C4-2B (cell line): ENCODE results near the gene ANO2.

ENCODE experiments used
- ZFX ChIP-seq: fragments of 450-650 bp; IDR thresholded peaks from 2 replicates; pipeline ENCODE4 v1.6.1; 2017
- TF ChIP-seq, protein P1 (sequence below): fragments of 450-650 bp; conservative IDR thresholded peaks from 2 replicates; pipeline ENCODE4 v1.5.1; 2017; ENCODE audit warnings: mild to moderate bottlenecking

- TF ChIP-seq, protein P1, sequence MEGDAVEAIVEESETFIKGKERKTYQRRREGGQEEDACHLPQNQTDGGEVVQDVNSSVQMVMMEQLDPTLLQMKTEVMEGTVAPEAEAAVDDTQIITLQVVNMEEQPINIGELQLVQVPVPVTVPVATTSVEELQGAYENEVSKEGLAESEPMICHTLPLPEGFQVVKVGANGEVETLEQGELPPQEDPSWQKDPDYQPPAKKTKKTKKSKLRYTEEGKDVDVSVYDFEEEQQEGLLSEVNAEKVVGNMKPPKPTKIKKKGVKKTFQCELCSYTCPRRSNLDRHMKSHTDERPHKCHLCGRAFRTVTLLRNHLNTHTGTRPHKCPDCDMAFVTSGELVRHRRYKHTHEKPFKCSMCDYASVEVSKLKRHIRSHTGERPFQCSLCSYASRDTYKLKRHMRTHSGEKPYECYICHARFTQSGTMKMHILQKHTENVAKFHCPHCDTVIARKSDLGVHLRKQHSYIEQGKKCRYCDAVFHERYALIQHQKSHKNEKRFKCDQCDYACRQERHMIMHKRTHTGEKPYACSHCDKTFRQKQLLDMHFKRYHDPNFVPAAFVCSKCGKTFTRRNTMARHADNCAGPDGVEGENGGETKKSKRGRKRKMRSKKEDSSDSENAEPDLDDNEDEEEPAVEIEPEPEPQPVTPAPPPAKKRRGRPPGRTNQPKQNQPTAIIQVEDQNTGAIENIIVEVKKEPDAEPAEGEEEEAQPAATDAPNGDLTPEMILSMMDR = no peak
- TF ChIP-seq ZFX = no peak
Observed at GRCh38 chr12:5708371-5708770, 236.7 kb downstream of the ANO2 start.
